Measurements from ENCODE around the gene TRAP1. TPM values are rescaled to one million over a fixed set of nuclear protein-coding genes. Genes with fewer than 3 reads are reported as not detected.

TRAP1 gene
- total RNA-seq, 1 donor from 2014 or later, result 111 TPM

DNA sequence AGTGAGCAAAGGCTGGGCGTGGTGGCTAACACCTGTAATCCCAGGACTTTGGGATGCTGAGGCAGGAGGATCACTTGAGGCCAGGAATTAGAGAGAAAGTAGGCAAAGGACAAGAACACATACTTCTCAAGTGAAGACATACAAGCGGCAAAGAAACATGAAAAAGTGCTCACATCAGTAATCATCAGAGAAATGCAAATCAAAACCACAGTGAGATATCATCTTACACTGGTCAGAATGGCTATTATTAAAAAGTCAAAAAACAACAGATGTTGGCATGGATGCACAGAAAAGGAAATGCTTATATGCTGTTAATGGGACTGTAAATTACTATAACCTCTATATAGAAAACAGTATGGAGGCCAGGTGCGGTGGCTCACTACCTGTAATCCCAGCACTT, 93.7 kb downstream of the TRAP1 start:
- TF ChIP-seq CTCF (IDR thresholded peaks at IDR 0.05), result no peak
- TF ChIP-seq POLR2A (IDR thresholded peaks at IDR 0.05), result no peak
- no peak for TF ChIP-seq POLR2AphosphoS5 (IDR thresholded peaks at IDR 0.05; ENCODE audit: insufficient read depth in 1 of 2, low read depth in 1 of 2)
- intact Hi-C loops (cut with DNase I), result no loop called here
- H3K9me3 ChIP-seq, result no peaks in the 10 kb centered on the region

GRCh38 chr16:3618769-3619141, 98.6 kb downstream of the TRAP1 start:
- no peak overlapping the region for H3K27ac ChIP-seq
- intact Hi-C loops (cut with DNase I), result no loop called here

More for the DNA sequence above, 93.7 kb downstream of the TRAP1 start:
- Histone ChIP-seq H3K27ac (no peak overlapping the region), H3K36me3 (no peaks in the 10 kb centered on the region), H3K4me3 (no peak overlapping the region), H3K27me3 (no peaks in the 10 kb centered on the region), H3K4me1 (peaks cover 3% of the 10 kb centered on the region)
- no peak for DNase-seq (ENCODE audit: extremely low spot score in 2 of 2)

GRCh38 chr16:3612510-3613466, 104.5 kb downstream of the TRAP1 start:
- Histone ChIP-seq H3K27me3 (no peaks in the 10 kb centered on the region), H3K27ac (no peak overlapping the region), H3K4me1 (peaks cover 32% of the 10 kb centered on the region), H3K9me3 (no peaks in the 10 kb centered on the region), H3K4me3 (peak overlapping the region; percentile 85 to 100), H3K36me3 (no peaks in the 10 kb centered on the region)
- intact Hi-C loops (cut with DNase I), result no loop called here
- DNase-seq (ENCODE audit: extremely low spot score in 2 of 2), result no peak
- TF ChIP-seq CTCF (IDR thresholded peaks at IDR 0.05) (no peak), POLR2AphosphoS5 (IDR thresholded peaks at IDR 0.05; ENCODE audit: insufficient read depth in 1 of 2, low read depth in 1 of 2) (no peak)

More at GRCh38 chr16:3618769-3619141, 98.6 kb downstream of the TRAP1 start:
- Histone ChIP-seq H3K4me1 (peaks cover 3% of the 10 kb centered on the region), H3K4me3 (no peak overlapping the region), H3K9me3 (no peaks in the 10 kb centered on the region), H3K27me3 (no peaks in the 10 kb centered on the region), H3K36me3 (no peaks in the 10 kb centered on the region)
- no peak for DNase-seq (ENCODE audit: extremely low spot score in 2 of 2)
- TF ChIP-seq POLR2AphosphoS5 (IDR thresholded peaks at IDR 0.05; ENCODE audit: insufficient read depth in 1 of 2, low read depth in 1 of 2) (peak in 1 of 2 donors; percentile 55), CTCF (IDR thresholded peaks at IDR 0.05) (no peak), POLR2A (IDR thresholded peaks at IDR 0.05) (no peak)

DNA sequence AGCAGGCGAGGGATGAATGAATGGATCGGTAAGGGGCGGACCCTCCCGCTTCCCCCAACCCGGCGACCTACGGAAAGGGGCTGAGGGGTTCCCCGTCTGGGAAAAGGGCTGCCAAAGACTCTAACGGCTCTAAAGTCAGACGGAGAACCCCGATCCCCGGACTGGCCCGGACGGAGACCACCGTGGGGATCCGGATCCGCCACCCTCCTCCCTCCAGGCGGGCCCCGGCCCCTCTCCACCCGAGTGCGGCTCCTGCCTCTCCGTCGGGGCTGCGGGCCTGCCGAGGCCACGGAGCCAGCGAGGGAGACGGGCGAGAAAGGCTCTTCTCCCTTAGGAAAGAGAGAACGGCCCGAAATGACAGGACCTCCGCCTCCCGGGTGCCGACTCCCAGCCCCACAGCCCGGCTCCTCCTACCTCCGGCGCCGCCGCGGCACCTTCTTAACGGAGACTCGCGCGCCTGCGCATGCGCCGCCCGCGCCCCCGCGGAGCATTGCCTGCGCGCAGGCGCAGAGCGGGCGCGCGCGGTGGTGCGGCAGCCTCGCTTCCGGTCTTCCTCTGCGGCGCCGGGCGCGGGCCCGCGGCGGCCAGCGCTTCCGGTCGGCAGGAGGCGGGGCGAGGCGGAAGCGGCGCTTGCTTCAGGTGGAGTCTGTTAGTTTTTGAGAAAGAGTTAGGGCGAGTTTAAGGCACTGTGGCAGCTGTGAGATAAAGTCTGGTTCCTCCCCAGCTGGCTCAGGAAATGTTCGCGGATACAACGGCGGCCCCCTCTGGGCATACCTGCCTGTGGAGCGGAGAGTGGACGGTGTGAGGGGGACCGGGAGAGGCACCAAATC, 106.0 kb downstream of the TRAP1 start, which contains the start of gene SLX4:
Gene SLX4, minus strand, starts transcription at position 461 of the 830 bp plus-strand sequence. CDS start 2,642 bp downstream, outside the sequence.
- intact Hi-C loops (cut with DNase I), result no loop called here

More for the DNA sequence above, 106.0 kb downstream of the TRAP1 start, which contains the start of gene SLX4:
- TF ChIP-seq POLR2A (IDR thresholded peaks at IDR 0.05) (peak in 1 of 2 donors; percentile 36), POLR2AphosphoS5 (IDR thresholded peaks at IDR 0.05; ENCODE audit: insufficient read depth in 1 of 2, low read depth in 1 of 2) (peak in 1 of 2 donors; percentile 72), CTCF (IDR thresholded peaks at IDR 0.05) (peak in 1 of 3 experiments; percentile 12)
- DNase-seq (ENCODE audit: extremely low spot score in 2 of 2), result peak in 1 of 2 donors; percentile 92
- H3K27me3 ChIP-seq, result no peaks in the 10 kb centered on the region
- peak within 1 kb of the TSS; percentile 86 for H3K27ac ChIP-seq
- H3K9me3 ChIP-seq, result no peaks in the 10 kb centered on the region
- no peaks in the 10 kb centered on the region for H3K36me3 ChIP-seq
- peak within 1 kb of the TSS; percentile 85 to 100 for H3K4me3 ChIP-seq
- H3K4me1 ChIP-seq, result peaks cover 32% of the 10 kb centered on the region

All from vagina (tissue), 2 donors.